Muscle of leg (tissue), 11 donors: Measurements from ENCODE around the gene CSMD2. TPM values are rescaled to one million over a fixed set of nuclear protein-coding genes. Genes with fewer than 3 reads are reported as not detected.
"Not testable (repeated sequence)": the region's sequence is repeated elsewhere in the genome, so short reads cannot be mapped to it uniquely, and the experiment has no call there.

Experiments used
- DNase-seq: peaks from one replicate; pipeline ENCODE4 v3.0.0; 2013
- H3K27ac ChIP-seq: one replicate; pipeline ENCODE4 v1.5.1; 2013; ENCODE audit warnings: mild to moderate bottlenecking, low read length, control low read depth
- H3K27me3 ChIP-seq: one replicate; pipeline ENCODE4 v1.6.1; 2013; ENCODE audit warnings: low read length; ENCODE audit not compliant: control insufficient read depth, insufficient read depth
- H3K36me3 ChIP-seq: one replicate; pipeline ENCODE4 v1.6.1; 2013; ENCODE audit warnings: low read length; ENCODE audit not compliant: control insufficient read depth, insufficient read depth
- H3K4me1 ChIP-seq: one replicate; pipeline ENCODE4 v1.6.1; 2013; ENCODE audit warnings: low read length; ENCODE audit not compliant: control insufficient read depth, insufficient read depth
- H3K4me3 ChIP-seq: one replicate; pipeline ENCODE4 v1.5.1; 2013; ENCODE audit warnings: low read length, control low read depth
- H3K9me3 ChIP-seq: replicated peaks from 2 replicates; pipeline ENCODE4 v1.6.1; 2013; ENCODE audit warnings: low read depth, low read length; ENCODE audit not compliant: control insufficient read depth
- whole genome bisulfite sequencing: methylation state at CpG from one replicate; pipeline ENCODE4 v1.1.5; 2013; ENCODE audit warnings: missing lambda C conversion rate; ENCODE audit not compliant: insufficient coverage; 5-methylcytosine and 5-hydroxymethylcytosine counted together
- polyA plus RNA-seq, 8 donors: library from polyadenylated mRNA; unstranded; fragments of 120-200 nt; gene quantifications; one replicate each; pipeline versions ENCODE4 v1.2.1 to v1.2.3, GENCODE V29; 2013; ENCODE audit warnings: inconsistent platforms in 1 of 8, low replicate concordance in 1 of 8; ENCODE audit not compliant: insufficient read length in 8 of 8, insufficient read depth in 1 of 8
- total RNA-seq: library from RNA; stranded (reverse); fragments of 120-200 nt; gene quantifications from one replicate; pipeline ENCODE4 v1.2.4, GENCODE V29; 2013

The CSMD2 gene
- total and polyA plus RNA-seq, 9 donors = 0.27 to 1.6 (median 0.52) TPM

DNA sequence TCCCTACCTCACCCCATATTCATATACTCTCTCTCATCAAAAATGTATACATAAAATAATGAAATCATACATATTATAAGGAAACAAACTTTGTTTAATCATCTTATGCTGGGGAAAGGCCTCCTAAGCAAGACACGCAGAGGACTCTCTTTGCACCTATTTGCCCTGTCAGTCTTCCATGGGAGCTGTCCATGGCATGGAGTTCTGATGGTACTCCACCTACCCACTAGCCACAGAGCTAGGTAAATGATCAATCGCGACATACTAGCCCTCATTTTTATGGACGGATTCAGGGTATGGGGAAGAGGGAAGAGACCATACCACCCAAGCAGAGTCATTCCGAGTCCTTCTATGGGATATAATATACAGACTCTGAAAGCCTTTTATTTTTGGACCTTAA is 131.0 kb downstream of the CSMD2 start:
- Histone ChIP-seq H3K4me1 (no peaks in the 10 kb centered on the region), H3K9me3 (no peaks in the 10 kb centered on the region), H3K27ac (no peak overlapping the region), H3K36me3 (no peaks in the 10 kb centered on the region), H3K4me3 (no peak overlapping the region), H3K27me3 (no peaks in the 10 kb centered on the region)
- DNase-seq = no peak
- no CpG with 5 or more reads among the region's 5 CpGs for WGBS

DNA sequence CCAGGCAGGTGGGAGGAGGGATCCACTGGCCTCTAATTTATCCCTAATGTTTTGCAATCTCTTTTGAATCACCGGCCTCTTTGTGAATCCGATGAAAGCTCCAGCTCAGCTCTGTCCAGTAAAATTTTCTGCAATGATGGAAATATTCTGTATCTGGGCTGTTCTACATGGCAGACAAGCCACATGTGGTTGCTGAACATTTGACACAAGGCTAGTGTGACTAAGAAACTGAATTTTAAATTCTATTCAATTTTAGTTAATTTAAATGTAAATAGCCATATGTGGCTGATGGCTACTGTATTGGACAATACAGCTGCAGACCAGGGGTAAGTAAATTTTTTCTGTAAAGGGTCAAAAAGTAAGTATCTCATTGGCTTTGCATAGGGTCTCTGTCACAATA is 135.1 kb downstream of the CSMD2 start:
- no peak for DNase-seq
- Histone ChIP-seq H3K4me1 (no peaks in the 10 kb centered on the region), H3K9me3 (no peaks in the 10 kb centered on the region), H3K27ac (no peak overlapping the region), H3K4me3 (no peak overlapping the region), H3K36me3 (no peaks in the 10 kb centered on the region), H3K27me3 (no peaks in the 10 kb centered on the region)
- WGBS = no CpG with 5 or more reads among the region's 2 CpGs

DNA sequence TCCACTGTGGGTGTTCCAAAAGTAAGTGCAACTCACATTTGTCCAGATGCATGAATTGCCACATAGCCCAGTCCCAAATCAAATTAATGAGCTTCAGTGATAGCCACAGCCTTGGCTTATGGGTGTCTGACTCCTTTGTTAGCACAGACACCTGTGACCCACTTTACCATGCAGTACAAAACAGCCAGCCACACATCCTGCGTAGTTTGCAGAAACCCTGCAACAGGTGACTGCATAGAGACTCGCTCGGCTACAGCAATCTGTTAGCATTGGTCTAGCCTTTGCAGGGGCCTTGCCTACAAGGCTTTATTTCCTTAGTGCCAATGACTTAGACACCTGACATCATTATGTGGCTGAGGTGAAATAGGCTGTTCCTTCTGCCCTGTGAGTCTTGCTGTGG is 135.5 kb downstream of the CSMD2 start:
- Histone ChIP-seq H3K9me3 (no peaks in the 10 kb centered on the region), H3K27me3 (no peaks in the 10 kb centered on the region), H3K4me1 (no peaks in the 10 kb centered on the region), H3K4me3 (no peak overlapping the region), H3K36me3 (no peaks in the 10 kb centered on the region), H3K27ac (no peak overlapping the region)
- WGBS = 87% methylated on average over 3 of the region's 3 CpGs
- DNase-seq = no peak

DNA sequence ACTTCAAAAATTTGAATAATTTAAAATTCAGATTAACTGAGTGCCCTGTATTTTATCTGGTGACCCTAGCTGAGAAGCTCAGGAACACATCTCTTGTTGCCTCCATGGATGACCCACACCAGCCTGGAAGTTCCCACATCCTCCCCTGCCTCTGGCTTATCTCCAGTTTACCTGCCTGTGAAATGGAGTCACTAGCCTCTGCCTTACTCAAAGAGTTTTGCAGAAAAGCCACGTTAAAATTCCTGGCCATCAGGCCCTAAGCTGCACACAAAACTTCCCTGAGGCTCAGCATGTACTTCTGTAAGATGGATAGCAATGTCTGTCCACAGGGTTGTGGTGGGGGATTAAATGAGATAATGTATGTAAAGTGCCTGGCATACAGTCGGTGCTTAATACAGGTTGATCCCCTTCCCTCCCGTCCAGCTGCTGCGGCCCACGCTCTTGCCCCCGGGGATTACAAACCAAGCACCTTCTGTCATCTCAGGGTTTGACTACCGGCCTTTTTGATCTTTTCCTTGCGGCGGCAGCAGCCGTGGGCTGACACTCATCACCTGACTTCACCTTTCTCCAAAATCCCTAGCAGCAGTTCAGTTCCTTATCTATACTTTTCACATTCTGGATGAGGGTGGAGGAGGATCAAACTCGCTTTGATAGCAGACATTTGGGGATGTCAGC is 136.5 kb downstream of the CSMD2 start:
- H3K4me1 ChIP-seq = no peaks in the 10 kb centered on the region
- no peaks in the 10 kb centered on the region for H3K9me3 ChIP-seq
- no peak overlapping the region for H3K4me3 ChIP-seq
- WGBS = 64% methylated on average over 7 of the region's 11 CpGs
- no peak overlapping the region for H3K27ac ChIP-seq
- DNase-seq = no peak
- no peaks in the 10 kb centered on the region for H3K27me3 ChIP-seq
- H3K36me3 ChIP-seq = no peaks in the 10 kb centered on the region

DNA sequence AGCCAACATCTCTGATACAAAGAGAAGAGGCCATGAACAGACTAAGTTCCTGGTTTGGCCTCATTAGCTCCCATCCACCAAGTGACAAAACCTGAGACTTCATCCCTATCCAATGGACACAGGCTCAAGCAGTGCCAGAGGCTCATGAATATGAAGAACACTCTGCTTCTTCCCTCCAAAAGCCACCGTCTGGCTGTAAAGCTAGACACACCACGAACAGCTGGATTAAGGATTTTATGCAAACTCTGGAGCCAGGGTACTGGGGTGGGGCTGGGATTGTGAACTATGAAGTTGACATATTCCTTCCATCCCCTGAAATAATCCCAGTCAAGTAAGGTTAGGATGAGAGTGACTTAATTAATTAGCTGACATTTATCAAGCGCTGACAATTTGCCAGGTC is 139.4 kb downstream of the CSMD2 start:
- Histone ChIP-seq H3K9me3 (no peaks in the 10 kb centered on the region), H3K27me3 (peaks cover 2% of the 10 kb centered on the region), H3K4me1 (no peaks in the 10 kb centered on the region), H3K4me3 (no peak overlapping the region), H3K27ac (no peak overlapping the region), H3K36me3 (no peaks in the 10 kb centered on the region)
- DNase-seq = no peak
- no CpG with 5 or more reads among the region's 3 CpGs for WGBS

DNA sequence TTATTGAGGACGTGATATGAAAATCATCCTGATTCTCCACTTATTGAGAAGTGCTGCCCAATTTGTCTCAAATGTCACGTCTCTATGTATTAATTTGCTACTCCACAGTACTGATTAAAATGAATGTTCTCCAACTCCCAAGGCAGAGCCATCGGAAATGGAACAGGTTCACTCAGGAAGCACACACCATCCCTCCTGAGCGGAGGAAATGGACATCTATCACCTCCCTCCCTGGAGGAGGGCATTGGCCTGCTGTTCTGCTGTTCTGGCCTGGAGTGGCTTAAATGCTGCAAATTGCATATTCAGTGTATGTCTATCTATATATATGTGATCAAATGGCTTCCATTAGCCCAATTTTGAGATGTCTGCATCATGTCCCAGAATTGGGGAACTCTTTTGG is 140.5 kb downstream of the CSMD2 start:
- WGBS = no CpG with 5 or more reads among the region's 4 CpGs
- DNase-seq = no peak
- no peak overlapping the region for H3K4me3 ChIP-seq
- peaks cover 2% of the 10 kb centered on the region for H3K27me3 ChIP-seq
- no peaks in the 10 kb centered on the region for H3K9me3 ChIP-seq
- H3K4me1 ChIP-seq = no peaks in the 10 kb centered on the region
- no peaks in the 10 kb centered on the region for H3K36me3 ChIP-seq
- H3K27ac ChIP-seq = no peak overlapping the region

DNA sequence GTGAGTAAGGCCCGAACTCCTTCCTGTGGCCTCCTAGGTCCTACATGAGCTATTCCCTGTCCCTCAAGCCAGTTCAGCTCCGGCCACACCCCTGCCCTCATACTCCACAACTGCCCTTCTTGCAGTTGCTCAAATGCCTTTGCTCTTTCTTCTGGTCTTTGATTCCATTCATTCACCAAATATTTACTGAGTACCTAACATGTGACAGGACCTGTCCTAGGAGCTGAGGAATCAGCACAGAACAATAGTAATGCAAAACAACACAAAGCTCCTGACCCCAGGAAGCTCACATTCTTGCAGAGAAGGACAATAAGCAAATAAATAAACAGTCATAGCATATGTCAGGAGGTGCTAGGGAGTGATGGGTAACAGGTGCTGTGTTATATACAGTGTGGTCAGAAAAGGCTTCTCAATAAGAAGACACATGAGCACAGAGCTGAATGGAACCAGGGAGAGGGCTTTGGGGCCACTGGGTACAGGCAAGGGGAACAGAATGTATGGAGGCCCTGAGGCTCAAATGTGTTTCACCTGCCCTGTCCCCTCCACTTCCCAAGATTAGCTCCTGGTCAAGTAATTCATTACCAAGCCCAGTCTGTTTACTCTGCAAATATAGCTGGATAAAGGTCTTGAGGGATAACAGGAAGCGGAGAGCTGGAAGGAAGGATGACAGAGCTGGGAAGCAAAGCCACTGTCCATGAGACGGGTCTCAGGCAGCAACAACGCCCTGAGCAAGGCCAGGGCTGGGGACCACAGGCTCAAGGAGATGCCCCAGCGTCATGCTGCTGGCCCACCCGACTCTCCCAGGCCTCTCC is 145.1 kb downstream of the CSMD2 start:
- no peak for DNase-seq
- Histone ChIP-seq H3K4me3 (no peak overlapping the region), H3K27me3 (peaks cover 2% of the 10 kb centered on the region), H3K36me3 (no peaks in the 10 kb centered on the region), H3K4me1 (no peaks in the 10 kb centered on the region), H3K9me3 (no peaks in the 10 kb centered on the region), H3K27ac (no peak overlapping the region)
- 68% methylated on average over 5 of the region's 7 CpGs for WGBS

DNA sequence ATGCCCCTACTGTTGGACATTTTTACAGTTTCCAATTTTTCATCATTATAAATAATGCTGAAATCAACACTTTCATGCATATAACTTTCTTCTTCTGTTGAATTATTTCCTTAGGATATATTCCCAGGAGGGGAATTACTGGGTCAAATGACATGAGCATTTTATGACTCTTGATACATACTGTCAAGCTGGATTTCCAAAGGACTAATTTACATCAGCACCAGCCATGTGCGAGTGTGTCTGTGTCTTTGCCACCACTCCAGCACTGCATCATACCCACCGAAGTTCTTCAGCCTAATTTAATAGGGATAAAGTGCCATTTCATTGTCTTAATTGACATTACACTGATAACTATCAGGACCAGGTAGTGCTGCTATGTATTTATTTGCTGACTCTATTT is 146.7 kb downstream of the CSMD2 start:
- WGBS = no CpG with 5 or more reads among the region's 2 CpGs
- no peak overlapping the region for H3K27ac ChIP-seq
- no peak for DNase-seq
- H3K27me3 ChIP-seq = peaks cover 2% of the 10 kb centered on the region
- no peak overlapping the region for H3K4me3 ChIP-seq
- peaks cover 3% of the 10 kb centered on the region for H3K4me1 ChIP-seq
- no peaks in the 10 kb centered on the region for H3K36me3 ChIP-seq
- no peaks in the 10 kb centered on the region for H3K9me3 ChIP-seq

DNA sequence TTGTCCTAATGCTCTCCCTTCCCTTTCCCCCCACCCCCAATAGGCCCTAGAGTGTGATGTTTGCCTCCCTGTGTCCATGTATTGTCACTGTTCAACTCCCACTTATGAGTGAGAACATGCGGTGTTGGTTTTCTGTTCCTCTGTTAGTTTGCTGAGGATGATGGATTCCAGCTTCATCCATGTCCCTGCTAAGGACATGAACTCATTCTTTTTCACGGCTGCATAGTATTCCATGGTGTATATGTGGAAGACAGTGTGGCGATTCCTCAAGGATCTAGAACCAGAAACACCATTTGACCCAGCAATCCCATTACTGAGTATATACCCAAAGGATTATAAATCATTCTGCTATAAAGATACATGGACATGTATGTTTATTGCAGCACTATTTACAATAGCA is 148.7 kb downstream of the CSMD2 start:
- DNase-seq, H3K27ac ChIP-seq, H3K36me3 ChIP-seq, H3K4me1 ChIP-seq, H3K9me3 ChIP-seq, H3K27me3 ChIP-seq, H3K4me3 ChIP-seq: not testable (repeated sequence)
- no CpG with 5 or more reads among the region's 3 CpGs for WGBS

DNA sequence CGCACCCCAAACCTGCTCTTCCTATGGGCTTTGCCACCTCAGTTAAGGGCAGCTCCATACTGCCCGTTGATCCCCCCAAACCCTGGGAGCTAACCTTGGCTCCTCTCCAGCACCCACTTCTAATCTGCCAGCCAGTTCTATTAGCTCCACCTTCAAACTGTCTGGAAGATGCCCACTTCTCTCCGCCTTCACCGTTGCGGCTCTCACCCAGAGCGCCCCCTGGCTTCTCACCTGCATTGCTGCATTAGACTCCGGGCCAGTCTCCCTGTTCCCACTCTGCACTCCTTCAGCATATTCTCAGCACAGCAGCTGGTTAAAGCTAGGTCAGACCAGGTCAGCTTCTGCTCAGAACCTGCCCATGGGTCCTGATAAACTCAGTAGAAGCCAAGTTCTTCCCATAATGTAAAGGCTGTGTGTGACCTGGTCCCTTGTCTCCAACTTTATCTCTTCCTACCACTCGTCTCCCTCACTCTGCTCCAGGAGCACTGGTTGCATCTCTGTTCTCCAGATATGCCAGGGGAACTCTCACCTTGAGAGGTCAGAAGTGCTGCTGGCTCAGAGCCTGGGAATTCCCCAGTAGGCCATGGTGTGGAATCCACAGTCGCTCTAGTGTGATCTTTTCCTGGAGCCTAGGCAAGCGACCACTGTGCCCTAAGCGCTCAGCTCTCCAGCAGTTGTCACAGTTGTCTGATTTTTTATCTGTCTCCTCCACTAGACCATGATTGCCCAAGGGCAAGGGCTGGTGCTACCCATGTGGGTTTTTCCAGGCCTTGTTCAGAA is 150.9 kb downstream of the CSMD2 start:
- H3K9me3 ChIP-seq = no peaks in the 10 kb centered on the region
- no peaks in the 10 kb centered on the region for H3K36me3 ChIP-seq
- peak; percentile 2 for DNase-seq
- H3K4me1 ChIP-seq = peaks cover 3% of the 10 kb centered on the region
- WGBS = 41% methylated on average over 9 of the region's 11 CpGs
- H3K27me3 ChIP-seq = no peaks in the 10 kb centered on the region
- H3K27ac ChIP-seq = no peak overlapping the region
- no peak overlapping the region for H3K4me3 ChIP-seq
